Liver (tissue), 3 donors: ENCODE data around the gene RPP14.

ENCODE experiments used
- GABPA ChIP-seq, 2 donors: IDR thresholded peaks in 1 of 2; conservative IDR thresholded peaks in 1 of 2; 2 replicates each; pipeline ENCODE4 v1.6.1; 2016; ENCODE audit warnings: antibody characterized with exemption in 2 of 2, mild to moderate bottlenecking in 1 of 2, moderate library complexity in 1 of 2
- JUND ChIP-seq, 2 donors: IDR thresholded peaks; 2 replicates each; pipeline ENCODE4 v1.6.1; 2016; ENCODE audit warnings: antibody characterized with exemption in 2 of 2
- NR2F2 ChIP-seq: IDR thresholded peaks from 2 replicates; pipeline ENCODE4 v1.6.1; 2016; ENCODE audit warnings: antibody characterized with exemption
- TAF1 ChIP-seq: conservative IDR thresholded peaks from 2 replicates; pipeline ENCODE4 v1.6.1; 2016; ENCODE audit warnings: antibody characterized with exemption, mild to moderate bottlenecking
- TF ChIP-seq, protein P1 (sequence below): fragments of 150-350 bp; IDR thresholded peaks from 2 replicates; pipeline ENCODE4 v1.5.1; 2017; ENCODE audit warnings: improper control_type of control experiment, low read depth, low read length; ENCODE audit not compliant: missing input control
- TF ChIP-seq, protein P2 (sequence below): IDR thresholded peaks from 2 replicates; pipeline ENCODE4 v1.6.1; 2016; ENCODE audit warnings: antibody characterized with exemption
- donor health status: healthy.
- donor health status: healthy.

DNA sequence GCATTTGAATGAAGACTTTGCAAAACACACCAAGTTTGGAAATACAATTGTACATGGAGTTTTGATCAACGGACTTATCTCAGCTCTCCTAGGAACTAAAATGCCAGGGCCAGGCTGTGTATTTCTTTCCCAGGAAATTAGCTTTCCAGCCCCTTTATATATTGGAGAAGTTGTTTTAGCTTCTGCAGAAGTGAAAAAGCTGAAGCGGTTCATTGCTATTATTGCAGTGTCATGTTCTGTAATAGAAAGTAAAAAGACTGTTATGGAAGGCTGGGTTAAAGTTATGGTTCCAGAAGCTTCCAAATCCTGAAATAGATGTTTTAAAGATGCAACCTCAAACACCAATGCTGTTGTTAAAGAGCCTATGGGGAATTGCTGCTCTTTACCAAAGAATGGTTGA lies 11.8 kb downstream of the RPP14 start:
- TF ChIP-seq, protein P1, sequence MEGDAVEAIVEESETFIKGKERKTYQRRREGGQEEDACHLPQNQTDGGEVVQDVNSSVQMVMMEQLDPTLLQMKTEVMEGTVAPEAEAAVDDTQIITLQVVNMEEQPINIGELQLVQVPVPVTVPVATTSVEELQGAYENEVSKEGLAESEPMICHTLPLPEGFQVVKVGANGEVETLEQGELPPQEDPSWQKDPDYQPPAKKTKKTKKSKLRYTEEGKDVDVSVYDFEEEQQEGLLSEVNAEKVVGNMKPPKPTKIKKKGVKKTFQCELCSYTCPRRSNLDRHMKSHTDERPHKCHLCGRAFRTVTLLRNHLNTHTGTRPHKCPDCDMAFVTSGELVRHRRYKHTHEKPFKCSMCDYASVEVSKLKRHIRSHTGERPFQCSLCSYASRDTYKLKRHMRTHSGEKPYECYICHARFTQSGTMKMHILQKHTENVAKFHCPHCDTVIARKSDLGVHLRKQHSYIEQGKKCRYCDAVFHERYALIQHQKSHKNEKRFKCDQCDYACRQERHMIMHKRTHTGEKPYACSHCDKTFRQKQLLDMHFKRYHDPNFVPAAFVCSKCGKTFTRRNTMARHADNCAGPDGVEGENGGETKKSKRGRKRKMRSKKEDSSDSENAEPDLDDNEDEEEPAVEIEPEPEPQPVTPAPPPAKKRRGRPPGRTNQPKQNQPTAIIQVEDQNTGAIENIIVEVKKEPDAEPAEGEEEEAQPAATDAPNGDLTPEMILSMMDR = no peak
- no peak for TF ChIP-seq NR2F2
- TF ChIP-seq, protein P2, sequence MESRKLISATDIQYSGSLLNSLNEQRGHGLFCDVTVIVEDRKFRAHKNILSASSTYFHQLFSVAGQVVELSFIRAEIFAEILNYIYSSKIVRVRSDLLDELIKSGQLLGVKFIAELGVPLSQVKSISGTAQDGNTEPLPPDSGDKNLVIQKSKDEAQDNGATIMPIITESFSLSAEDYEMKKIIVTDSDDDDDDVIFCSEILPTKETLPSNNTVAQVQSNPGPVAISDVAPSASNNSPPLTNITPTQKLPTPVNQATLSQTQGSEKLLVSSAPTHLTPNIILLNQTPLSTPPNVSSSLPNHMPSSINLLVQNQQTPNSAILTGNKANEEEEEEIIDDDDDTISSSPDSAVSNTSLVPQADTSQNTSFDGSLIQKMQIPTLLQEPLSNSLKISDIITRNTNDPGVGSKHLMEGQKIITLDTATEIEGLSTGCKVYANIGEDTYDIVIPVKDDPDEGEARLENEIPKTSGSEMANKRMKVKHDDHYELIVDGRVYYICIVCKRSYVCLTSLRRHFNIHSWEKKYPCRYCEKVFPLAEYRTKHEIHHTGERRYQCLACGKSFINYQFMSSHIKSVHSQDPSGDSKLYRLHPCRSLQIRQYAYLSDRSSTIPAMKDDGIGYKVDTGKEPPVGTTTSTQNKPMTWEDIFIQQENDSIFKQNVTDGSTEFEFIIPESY = no peak
- TF ChIP-seq GABPA (IDR thresholded peaks at IDR 0.05 in 1 of 2, conservative IDR thresholded peaks at IDR 0.05 in 1 of 2) = no peak
- TF ChIP-seq TAF1 = no peak
- TF ChIP-seq JUND (IDR thresholded peaks at IDR 0.05) = no peak
